Activated effector memory CD4-positive, alpha-beta T cell treated with anti-CD3 and anti-CD28 coated beads, Interleukin-2, amount 50 U/mL, for 16 hours (primary cell): ENCODE results near the gene EPO.

ENCODE experiments used
- DNase-seq: peaks from one replicate; pipeline ENCODE4 v3.0.0-alpha.2; 2020

EPO gene

GRCh38 chr7:100720279-100720670, at the start of gene EPO:
TSS of gene EPO (plus strand) at chr7:100720468. CDS start at chr7:100720981, 513 bp downstream.
- no peak for DNase-seq

GRCh38 chr7:100671353-100672327, 48.6 kb upstream of the EPO start:
- DNase-seq = no peak

DNA sequence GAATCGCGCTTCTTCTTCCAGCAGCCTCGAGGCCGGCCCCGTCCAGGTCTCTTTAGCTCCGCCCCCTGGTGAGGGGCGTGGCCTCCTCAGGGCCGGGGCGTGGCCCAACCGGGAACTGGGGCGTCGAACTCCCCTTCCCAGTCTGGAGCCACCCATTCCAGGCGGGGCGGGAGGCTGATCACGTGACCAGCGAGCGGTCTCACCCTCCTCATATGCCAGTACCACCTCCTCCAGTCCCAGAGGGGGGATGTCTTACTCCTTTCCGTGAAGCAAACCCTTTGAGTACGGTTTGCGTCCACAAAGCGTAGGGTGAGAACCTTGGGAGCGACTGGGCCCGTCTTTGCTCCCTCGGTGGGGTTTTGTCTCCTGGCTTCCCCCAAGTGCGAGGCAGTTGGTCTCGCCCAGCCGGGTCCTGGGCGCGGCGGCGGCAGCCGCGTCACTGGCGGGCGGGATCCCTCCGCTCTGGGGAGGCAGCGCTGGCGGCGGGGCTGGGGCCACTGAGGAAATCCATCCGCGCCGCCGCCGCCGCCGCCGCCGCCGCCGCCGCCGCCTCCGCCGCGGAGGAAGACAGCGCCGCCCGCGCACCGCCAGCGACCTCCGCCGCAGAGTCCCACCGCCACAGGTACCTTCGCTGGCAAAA, 46.8 kb upstream of the EPO start, which contains the start of gene GNB2:
Gene GNB2 (plus strand): TSS at position 439 of the 640 bp plus-strand sequence. CDS start 2,526 bp downstream, outside the sequence.
- peak; percentile 99 for DNase-seq

GRCh38 chr7:100673942-100674410, 46.3 kb upstream of the EPO start:
- peak; percentile 81 for DNase-seq

GRCh38 chr7:100674411-100675104, 45.7 kb upstream of the EPO start:
- DNase-seq = peak; percentile 78

DNA sequence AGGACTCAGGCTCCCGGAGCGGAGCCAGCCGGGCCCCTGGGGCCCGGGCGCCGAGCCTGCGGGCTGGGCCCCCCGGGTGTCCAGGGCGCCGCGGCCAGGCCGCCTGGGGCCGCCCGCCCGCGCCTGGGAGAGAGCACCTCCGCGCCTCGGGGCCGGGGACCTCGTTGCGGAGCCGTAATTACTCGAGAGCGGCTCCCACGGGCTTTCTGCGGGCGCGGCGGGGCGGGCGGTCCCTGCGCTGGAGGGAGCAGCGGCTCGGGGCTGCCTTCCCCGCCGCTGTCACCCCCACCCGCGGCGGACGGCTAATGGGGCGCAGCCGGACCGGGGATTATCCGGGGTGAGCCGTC, 45.2 kb upstream of the EPO start:
- no peak for DNase-seq

GRCh38 chr7:100675581-100676350, 44.5 kb upstream of the EPO start:
- peak; percentile 94 for DNase-seq

DNA sequence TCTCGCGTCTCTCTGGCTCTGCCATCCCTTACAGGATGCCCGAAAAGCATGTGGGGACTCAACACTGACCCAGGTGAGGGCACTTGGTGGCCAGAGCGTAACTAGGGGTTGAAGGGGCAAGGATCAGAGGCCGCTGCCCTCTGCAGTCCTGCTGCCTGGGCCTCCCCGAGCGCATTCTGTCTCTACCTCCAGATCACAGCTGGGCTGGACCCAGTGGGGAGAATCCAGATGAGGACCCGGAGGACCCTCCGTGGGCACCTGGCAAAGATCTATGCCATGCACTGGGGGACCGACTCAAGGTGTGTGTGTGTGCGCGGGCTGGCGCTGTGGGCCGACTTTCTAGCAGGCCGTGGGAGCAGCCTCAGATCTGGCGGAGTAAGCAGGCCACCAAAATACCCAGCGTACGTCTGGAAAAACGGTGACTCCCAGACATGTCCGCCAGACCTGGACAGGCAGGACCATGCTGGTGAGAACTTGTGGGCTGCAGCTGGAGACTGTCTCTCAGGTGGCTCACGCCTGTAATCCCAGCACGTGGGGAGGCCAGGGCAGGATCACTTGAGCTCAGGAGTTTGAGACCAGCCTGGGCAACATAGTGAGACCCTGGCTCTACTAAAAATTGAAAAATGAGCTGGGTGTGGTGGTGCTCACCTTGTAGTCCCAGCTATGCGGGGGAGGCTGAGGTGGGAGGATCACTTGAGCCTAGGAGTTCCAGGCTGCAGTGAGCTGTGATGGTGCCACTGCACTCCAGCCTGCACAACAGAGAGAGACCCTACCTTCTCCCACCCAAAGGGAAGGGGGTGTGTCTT, 43.6 kb upstream of the EPO start:
- no peak for DNase-seq

GRCh38 chr7:100677308-100678267, 42.7 kb upstream of the EPO start:
- no peak for DNase-seq

DNA sequence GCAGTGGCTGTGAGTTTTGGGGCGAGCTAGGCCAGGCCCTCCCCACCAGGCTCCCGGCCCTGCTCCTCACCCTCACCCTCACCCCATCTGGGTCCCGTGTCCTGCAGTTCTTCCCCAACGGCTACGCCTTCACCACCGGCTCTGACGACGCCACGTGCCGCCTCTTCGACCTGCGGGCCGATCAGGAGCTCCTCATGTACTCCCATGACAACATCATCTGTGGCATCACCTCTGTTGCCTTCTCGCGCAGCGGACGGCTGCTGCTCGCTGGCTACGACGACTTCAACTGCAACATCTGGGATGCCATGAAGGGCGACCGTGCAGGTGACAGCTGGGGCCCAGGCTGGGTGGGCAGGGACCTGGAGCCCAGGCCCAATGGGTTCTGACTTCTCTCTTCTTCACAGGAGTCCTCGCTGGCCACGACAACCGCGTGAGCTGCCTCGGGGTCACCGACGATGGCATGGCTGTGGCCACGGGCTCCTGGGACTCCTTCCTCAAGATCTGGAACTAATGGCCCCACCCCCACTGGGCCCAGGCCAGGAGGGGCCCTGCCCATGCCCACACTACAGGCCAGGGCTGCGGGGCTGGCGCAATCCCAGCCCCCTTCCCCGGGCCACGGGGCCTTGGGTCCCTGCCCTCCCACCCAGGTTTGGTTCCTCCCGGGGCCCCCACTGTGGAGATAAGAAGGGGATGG, 41.8 kb upstream of the EPO start:
- no peak for DNase-seq

DNA sequence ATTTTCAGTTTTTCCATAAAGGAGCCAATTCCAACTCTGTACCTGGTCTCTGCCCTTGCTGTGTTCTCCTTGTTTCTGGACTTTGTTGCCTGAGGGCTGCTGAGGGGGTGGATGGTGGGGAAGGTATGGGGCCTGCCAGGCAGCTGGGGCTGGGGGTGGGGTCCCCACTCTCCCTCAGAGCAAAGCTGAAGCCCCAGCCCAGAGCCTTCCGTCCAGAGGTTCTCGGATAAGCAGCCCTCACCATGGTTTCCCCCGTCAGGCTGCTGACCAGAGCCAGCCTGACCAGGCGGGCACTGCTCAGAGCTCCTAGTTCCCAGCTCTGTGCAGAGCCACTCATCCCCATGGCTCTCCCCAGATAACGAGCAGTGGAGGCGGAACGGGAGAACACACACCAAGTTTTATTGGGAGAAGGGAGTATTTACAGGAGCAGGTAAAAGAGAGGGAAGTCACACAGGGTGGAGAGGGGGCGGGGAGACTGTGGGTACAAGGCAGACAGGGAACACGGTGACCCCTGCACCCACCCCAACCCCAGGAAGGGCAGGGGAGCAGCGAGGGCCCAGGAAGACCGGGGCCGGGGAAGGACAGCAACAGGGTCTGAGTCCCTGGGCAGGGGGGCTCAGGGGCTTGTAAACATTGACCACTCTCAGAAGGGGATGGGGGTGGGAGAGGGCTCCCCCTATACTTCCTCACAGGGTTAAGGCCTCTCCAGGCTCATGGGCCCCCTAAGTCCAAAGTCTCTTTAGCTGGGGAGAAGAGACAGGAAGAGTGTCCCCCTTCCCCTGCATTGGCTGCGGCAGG, 40.9 kb upstream of the EPO start:
- DNase-seq = no peak

DNA sequence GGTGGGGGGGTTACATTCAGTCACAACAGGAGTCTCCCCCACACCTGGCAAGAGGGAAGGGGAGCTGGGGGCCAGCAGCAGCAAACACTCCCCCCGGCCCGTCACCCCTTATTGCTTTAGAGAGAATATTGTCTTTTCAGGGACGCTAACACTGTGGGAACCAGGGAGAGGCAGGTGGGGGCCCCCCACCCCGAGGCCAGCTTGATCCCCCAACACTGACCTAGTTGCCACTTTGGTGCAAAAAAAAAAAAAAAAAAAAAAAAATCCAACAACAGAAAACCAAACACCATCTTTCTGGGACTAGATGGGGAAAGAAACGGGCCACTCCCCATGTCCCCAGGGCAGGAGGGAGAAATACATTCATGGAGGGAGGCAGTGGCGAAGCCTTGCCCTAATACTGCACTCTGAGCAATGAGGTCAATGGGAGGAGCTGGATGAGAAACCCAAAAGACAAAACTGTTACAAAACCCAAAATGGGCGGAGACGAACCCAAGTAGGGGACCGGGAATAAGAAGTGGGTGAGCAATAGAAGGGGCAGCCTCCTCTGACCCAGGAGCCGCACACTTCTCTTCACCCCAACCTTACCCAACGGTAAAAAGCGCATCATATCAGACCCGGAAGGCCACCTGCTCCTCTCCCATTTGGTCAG, 40.2 kb upstream of the EPO start:
- no peak for DNase-seq

DNA sequence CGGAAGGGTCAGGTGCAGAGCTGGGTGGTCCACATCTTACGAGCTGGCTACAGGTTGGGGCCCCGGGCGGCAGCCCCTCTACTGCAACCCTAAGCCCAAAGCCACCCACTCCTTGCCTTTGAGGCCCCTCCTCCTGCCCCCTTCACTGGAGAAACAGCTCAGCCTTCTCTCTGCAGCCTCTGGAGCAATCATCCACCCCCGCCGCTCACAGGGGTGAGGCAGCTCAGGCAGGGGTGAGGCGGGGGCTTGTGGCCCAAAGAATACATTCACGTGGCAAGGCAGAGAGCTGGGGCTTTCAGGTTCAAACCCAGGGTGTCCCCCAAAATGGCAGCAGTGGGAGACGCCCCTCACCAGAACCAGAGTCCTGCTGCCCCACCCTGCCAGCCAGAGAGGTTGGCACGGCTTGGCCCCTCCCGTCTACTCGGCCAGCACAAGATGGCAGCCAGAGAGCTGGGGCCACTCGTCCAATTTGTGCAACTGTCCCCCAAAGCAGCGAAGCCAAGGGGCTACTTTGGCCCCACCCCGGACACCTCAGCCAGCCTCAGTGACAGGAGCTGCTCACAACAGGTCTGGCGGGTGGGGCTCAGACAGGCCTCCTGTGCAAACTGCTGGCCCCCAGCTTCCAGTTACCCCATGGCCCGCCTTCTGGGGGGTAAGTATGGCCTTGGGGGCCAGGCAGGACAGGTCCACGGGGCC, 39.5 kb upstream of the EPO start:
- DNase-seq = no peak

GRCh38 chr7:100681491-100682227, 38.6 kb upstream of the EPO start:
- DNase-seq = no peak

DNA sequence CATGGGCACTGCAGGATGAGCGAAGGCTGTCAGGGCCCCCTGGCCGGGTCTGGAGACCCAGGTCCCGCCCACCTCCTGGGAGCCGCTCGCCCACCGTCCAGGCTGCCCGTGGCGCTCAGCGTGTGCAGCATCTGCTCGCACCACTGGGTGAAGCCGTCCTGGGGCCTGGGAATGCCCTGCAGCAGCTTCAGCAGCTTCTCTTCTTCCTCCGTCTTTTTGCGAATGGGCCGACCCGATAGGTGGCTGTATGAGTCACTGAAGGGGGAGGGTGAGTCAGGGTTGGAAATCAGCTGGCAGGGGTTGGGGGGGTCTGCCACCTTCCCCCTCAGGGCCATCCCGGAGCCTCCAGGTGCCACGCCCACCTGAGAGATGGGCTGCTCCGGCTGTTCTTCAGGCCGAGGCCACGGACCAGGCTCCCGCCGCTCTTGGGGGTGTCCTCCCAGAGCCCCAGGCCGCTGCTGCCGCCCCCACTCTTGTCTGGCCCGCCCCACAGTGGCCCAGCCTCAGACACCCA, 38.0 kb upstream of the EPO start:
- DNase-seq = no peak

- no peak for DNase-seq
These were observed 37.1 kb upstream of the EPO start for GRCh38 chr7:100682991-100683658.
